Fibroblast of skin of right quadriceps (primary cell): ENCODE results near the gene MRC2.

Experiments used
- DNase-seq: peaks from one replicate; pipeline ENCODE4 v3.0.0-alpha.2; 2013

Gene MRC2

GRCh38 chr17:62615503-62615902 lies 12.0 kb upstream of the MRC2 start:
- no peak for DNase-seq

- DNase-seq, result no peak
Observed at GRCh38 chr17:62616993-62617893, 10.2 kb upstream of the MRC2 start.

GRCh38 chr17:62617894-62618472 lies 9.5 kb upstream of the MRC2 start:
- DNase-seq, result peak; percentile 63

DNA sequence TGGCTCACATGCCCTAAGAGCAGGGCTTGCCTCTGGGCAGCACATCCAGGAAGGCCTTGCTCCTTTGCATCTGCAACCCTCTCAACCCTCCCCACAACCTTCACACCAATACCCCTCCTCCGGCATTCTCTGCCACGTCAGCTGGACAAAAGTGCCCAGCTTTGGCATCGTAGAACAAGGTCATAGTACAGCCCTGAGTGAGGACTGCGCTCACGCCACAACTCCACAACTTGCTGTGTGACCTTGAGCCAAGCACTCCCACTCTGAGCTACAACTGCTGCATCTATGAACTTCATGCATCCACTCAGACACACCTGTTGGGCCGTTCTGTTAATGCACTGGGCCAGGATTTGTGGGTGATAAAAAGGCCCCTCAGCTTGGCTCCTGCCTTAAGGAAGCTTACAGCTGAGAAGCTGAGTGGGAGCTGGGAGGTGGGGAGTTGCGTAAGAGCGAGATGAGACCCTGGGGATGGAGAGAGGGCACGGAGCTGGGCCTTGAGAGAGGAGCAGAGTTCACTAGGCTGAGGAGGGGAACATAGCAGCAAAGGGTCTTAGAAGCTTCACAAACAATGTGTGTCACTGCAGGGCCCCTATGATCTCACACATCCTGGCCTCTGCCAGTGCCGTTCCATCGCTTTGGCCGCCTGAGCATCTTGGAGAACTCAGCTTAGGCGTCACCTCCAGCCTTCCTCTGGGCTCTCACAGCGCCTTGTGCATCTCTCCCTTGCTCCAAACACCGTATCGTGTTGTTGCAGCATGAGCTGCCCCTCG lies 8.6 kb upstream of the MRC2 start:
- no peak for DNase-seq

- DNase-seq, result no peak
Observed at GRCh38 chr17:62619417-62620155, 7.9 kb upstream of the MRC2 start.

- DNase-seq, result no peak
Observed at GRCh38 chr17:62621223-62621622, 6.2 kb upstream of the MRC2 start.

GRCh38 chr17:62625184-62625869 lies 2.1 kb upstream of the MRC2 start:
- no peak for DNase-seq

- no peak for DNase-seq
Observed at GRCh38 chr17:62625870-62626200, 1.6 kb upstream of the MRC2 start.

GRCh38 chr17:62626719-62627218 lies 701 bp upstream of the MRC2 start:
- peak; percentile 77 for DNase-seq

GRCh38 chr17:62627904-62628633 lies 599 bp downstream of the MRC2 start:
- DNase-seq, result peak; percentile 90

DNA sequence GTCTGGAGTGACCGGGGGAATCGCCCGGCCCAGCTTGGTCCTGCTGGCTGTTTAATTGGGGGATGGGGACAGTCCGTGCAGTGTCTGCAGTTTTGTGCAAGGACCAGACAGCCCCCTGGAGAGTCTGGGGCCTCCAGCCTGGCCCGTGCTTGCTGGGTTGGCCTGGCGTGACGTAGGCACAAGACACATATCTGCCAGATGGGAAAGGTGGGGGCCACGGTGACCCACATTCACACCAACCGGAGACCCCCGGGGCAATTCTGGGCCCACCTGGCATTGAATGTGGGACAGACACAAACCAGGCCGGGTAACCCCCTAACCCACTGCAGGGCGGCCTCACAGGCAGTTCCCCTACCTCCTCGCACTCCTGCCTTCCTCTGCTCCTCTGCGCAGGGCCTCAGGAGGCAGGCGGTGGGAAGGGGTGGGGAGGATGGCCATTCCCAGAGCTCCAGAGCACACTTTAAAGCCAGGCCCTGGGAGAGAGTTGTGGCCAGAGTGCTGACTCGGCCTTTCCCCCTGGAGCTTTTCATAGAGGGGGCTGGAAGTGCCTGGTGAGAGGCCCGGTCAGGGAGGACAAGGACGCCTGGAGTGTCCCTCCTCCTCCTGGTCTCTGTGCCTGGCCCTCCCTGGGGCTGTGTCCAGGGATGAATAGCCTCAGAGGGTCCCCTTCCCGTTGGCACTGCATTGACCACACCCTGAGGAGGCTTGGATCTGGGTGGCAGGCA lies 1.5 kb downstream of the MRC2 start:
- DNase-seq, result peak; percentile 75

GRCh38 chr17:62629556-62630364 lies 2.3 kb downstream of the MRC2 start:
- DNase-seq, result no peak

GRCh38 chr17:62630365-62631085 lies 3.1 kb downstream of the MRC2 start:
- DNase-seq, result no peak

GRCh38 chr17:62631086-62631935 lies 3.8 kb downstream of the MRC2 start:
- no peak for DNase-seq

DNA sequence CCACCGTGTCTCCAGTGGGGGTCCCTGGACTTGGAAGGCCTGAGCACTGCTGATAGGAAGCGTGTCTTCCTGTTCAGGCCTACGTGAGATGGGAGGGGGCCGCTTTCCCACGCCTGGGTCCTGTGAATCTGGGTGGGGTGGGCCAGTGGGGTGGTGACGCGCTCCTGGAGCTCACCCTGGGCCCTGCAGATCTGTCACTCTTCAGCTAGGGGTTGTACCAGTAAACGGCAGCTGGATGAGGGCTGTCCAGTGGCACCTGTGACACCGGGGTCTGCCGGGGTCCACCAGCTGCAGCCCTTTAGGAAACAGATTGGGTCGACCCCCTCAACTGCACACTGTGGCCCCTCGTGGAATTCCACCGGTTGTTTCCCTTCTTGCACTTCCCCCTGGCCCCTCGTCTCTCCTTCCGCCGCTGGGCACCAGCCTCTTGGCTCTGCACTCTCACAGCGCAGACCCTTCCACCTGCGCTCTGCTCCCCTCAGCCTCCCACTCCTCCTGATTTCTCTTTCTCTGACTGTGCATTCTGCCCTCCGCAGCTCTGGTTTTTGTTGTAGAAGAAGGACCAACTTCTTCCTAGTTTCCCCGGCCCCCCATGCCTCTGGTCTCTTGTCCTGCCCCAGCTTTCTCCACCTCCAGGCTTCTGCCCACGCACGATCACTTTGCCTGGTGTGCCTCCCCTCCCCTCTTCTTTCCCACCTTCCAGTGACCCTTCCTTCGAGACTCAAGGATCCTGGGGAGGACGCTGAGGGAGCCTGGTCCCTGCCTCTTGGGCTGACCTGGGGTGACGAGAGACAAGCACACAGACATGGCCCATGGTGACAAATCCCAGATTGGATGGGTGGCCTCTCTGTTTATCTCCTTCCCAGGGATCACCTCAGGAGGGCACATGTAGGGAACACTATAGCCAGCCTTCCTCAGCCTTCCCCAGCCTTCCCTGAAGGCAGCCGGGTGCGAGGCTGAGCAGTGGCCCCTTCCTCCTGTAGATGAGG lies 4.8 kb downstream of the MRC2 start:
- DNase-seq, result no peak

DNA sequence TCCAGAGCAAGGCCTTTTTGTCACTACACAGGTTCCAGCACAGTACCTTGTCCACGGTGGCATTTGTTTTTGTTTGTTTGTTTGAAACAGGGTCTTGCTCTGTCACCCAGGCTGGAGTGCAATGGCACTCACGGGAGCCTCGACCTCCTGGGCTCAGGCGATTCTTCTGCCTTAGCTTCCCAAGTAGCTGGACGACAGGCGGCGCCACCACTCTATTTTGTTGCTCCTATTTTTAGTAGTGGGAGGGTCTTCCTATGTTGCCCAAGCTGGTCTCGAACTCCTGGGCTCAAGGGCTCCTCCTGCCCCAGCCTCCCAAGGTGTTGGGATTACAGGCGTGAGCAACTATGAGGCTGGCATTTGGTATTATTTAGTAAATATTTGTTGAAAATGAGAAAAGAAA lies 10.3 kb downstream of the MRC2 start:
- no peak for DNase-seq

DNA sequence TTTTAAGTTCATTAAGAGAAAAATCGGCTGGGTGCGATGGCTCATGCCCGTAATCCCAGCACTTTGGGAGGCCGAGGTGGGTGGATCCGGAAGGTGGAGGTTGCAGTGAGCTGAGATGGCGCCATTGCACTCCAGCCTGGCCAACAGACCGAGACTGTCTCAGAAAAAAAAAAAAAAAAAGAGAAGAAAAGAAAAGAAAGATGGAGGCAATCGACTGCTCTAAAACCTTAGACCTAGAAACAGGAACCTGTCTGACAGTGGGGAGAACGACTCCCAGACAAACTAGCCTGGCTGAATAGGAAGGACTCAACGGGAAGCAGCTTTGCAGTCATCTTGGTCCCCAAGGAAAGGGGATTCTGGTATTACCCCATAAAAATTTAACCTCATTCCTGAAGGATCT lies 13.7 kb downstream of the MRC2 start:
- DNase-seq, result no peak
